Stomach (tissue), 9 donors: Measurements from ENCODE around the gene GLS. TPM values are rescaled to one million over a fixed set of nuclear protein-coding genes. Genes with fewer than 3 reads are reported as not detected.
"Not testable (repeated sequence)": the region's sequence is repeated elsewhere in the genome, so short reads cannot be mapped to it uniquely, and the experiment has no call there.

ENCODE experiments used
- DNase-seq, 2 donors: peaks; one replicate each; pipeline versions ENCODE4 v3.0.0 to v3.0.0-alpha.2; 2013 to 2019
- H3K27ac ChIP-seq, 5 donors: fragments of 200-600 bp in 4 of 5; sonication (generic) in 4 of 5; one replicate each; pipeline ENCODE4 v1.5.1; 2013 to 2019; ENCODE audit warnings: mild to moderate bottlenecking in 1 of 5, moderate library complexity in 1 of 5
- H3K27me3 ChIP-seq, 3 donors: fragments of 200-600 bp; sonication (generic); one replicate each; pipeline ENCODE4 v1.5.1; 2017 to 2019; ENCODE audit warnings: mixed run types in 1 of 3
- H3K36me3 ChIP-seq, 4 donors: fragments of 200-600 bp; sonication (generic); 1 replicate in 3 of 4; 2 replicates in 1 of 4; pipeline ENCODE4 v1.5.1; 2016 to 2019
- H3K4me1 ChIP-seq, 4 donors: fragments of 200-600 bp; sonication (generic); one replicate each; pipeline ENCODE4 v1.5.1; 2016 to 2019
- H3K4me3 ChIP-seq, 4 donors: fragments of 200-600 bp; sonication (generic) in 3 of 4; one replicate each; pipeline ENCODE4 v1.5.1; 2016 to 2019; ENCODE audit warnings: mild to moderate bottlenecking in 1 of 4
- H3K9me3 ChIP-seq, 4 donors: fragments of 200-600 bp; sonication (generic); one replicate each; pipeline ENCODE4 v1.5.1; 2016 to 2019
- EP300 ChIP-seq: sonication (generic); formaldehyde crosslinking; IDR thresholded peaks from one replicate; pipeline ENCODE4 v1.6.1; 2017; ENCODE audit warnings: antibody characterized with exemption
- POLR2A ChIP-seq, 4 donors: fragments of 450-650 bp; IDR thresholded peaks; one replicate each; pipeline ENCODE4 v1.6.1; 2016; ENCODE audit warnings: antibody characterized with exemption in 4 of 4, control low read depth in 2 of 4, mild to moderate bottlenecking in 1 of 4, moderate library complexity in 1 of 4
- POLR2AphosphoS5 ChIP-seq, 3 donors: sonication (generic); formaldehyde crosslinking; IDR thresholded peaks; one replicate each; pipeline ENCODE4 v1.6.1; 2016; ENCODE audit warnings: antibody characterized with exemption in 3 of 3
- WGBS, 5 donors: extraction: QIAGEN DNeasy Blood & Tissue Kit in 3 of 5; methylation state at CpG; one replicate each; pipeline versions ENCODE4 v1.1.5 to v1.1.7; 2013 to 2018; 5-methylcytosine and 5-hydroxymethylcytosine counted together
- intact Hi-C: fragments of 100-400 bp; cut with DNase I; formaldehyde crosslinking; loops from one replicate; pipeline ENCODE4 v1.15.1; 2023; ENCODE audit warnings: low total_unique reads
- polyA plus RNA-seq, 3 donors: library from polyadenylated mRNA; stranded (reverse); fragments of 200-250 nt; gene quantifications; one replicate each; pipeline ENCODE4 v1.2.3, GENCODE V29; 2013
- total RNA-seq, 5 donors: library from RNA; depleted of rRNA; stranded (reverse); fragments of >200 nt; gene quantifications; one replicate each; pipeline versions ENCODE4 v1.1.0 to v1.2.3, GENCODE V29; 2014 to 2016
- TF ChIP-seq, protein P1 (sequence below), 7 experiments: fragments of 450-650 bp in 4 of 7; fragments of 200-600 bp in 3 of 7; sonication (generic) in 3 of 7; IDR thresholded peaks; one replicate each; pipeline ENCODE4 v1.5.1; 2016 to 2019; ENCODE audit warnings: antibody characterized with exemption in 7 of 7, control low read depth in 2 of 7, mild to moderate bottlenecking in 1 of 7
- donor health status: healthy with polysubstance abuse.
- donor health status: Bipolar disorder and iron deficiency.
- donor health status: healthy.

GLS gene
- total and polyA plus RNA-seq, 8 donors = 9.6 to 353 (median 109) TPM

DNA sequence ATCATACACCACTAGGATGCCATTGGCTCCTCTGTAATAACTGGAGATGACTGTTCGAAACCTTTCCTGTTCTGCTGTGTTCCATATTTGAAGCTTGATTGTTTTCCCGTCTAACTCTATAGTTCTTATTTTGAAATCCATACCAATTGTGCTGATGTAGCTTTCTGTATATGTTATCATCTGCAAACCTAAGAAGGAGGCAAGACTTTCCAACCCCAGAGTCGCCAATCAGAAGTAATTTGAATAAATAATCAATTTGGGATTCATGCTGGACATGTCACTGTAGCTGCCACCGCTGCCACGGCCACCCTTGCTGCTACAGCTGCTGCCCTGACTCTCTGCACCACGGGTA lies 112.6 kb downstream of the GLS start:
- peaks cover 87 to 100% (median 100%) of the 10 kb centered on the region in 4 donors for H3K36me3 ChIP-seq
- H3K9me3 ChIP-seq = no peaks in the 10 kb centered on the region
- no peak overlapping the region for H3K27ac ChIP-seq
- DNase-seq = no peak
- no peak overlapping the region for H3K4me3 ChIP-seq
- WGBS, 5 donors = 91 to 94% (median 94%) methylated on average over 6 of the region's 6 CpGs
- no peaks in the 10 kb centered on the region for H3K27me3 ChIP-seq
- TF ChIP-seq POLR2A (IDR thresholded peaks at IDR 0.05) (no peak), POLR2AphosphoS5 (IDR thresholded peaks at IDR 0.05) (no peak), EP300 (no peak)
- TF ChIP-seq, protein P1, sequence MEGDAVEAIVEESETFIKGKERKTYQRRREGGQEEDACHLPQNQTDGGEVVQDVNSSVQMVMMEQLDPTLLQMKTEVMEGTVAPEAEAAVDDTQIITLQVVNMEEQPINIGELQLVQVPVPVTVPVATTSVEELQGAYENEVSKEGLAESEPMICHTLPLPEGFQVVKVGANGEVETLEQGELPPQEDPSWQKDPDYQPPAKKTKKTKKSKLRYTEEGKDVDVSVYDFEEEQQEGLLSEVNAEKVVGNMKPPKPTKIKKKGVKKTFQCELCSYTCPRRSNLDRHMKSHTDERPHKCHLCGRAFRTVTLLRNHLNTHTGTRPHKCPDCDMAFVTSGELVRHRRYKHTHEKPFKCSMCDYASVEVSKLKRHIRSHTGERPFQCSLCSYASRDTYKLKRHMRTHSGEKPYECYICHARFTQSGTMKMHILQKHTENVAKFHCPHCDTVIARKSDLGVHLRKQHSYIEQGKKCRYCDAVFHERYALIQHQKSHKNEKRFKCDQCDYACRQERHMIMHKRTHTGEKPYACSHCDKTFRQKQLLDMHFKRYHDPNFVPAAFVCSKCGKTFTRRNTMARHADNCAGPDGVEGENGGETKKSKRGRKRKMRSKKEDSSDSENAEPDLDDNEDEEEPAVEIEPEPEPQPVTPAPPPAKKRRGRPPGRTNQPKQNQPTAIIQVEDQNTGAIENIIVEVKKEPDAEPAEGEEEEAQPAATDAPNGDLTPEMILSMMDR (IDR thresholded peaks at IDR 0.05) = no peak
- H3K4me1 ChIP-seq = peaks cover 0 to 5% (median 0%) of the 10 kb centered on the region in 4 donors
- intact Hi-C loops = no loop called here

DNA sequence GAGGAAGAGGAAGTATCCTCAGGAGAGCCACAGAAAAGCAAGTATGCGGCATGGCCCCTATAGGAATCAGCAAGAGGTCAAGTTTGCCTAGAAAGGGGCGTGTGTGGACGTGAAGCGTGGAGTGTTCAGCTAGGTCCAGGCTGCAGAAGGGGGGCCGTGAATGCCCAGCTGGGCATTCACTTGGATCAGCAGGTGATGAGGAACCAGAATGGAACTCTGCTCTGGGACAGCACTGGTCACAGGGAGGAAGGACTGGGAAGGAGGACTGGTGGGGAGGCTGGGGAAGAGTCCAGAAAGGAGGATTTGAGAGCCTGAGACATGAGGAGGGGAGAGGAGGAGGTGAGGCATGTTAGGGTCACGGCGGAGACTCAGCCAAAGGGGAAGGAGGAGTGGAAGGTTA lies 113.5 kb downstream of the GLS start:
- no peaks in the 10 kb centered on the region for H3K9me3 ChIP-seq
- H3K36me3 ChIP-seq = peaks cover 84 to 100% (median 100%) of the 10 kb centered on the region in 4 donors
- 79 to 95% (median 93%) methylated on average over 7 of the region's 7 CpGs for WGBS, 5 donors
- intact Hi-C loops = no loop called here
- no peak for DNase-seq
- no peak overlapping the region for H3K4me3 ChIP-seq
- H3K27ac ChIP-seq = no peak overlapping the region
- H3K4me1 ChIP-seq = peaks cover 0 to 5% (median 0%) of the 10 kb centered on the region in 4 donors
- H3K27me3 ChIP-seq = no peaks in the 10 kb centered on the region
- TF ChIP-seq, protein P1 (IDR thresholded peaks at IDR 0.05) = no peak
- no peak for TF ChIP-seq POLR2AphosphoS5 (IDR thresholded peaks at IDR 0.05)
- no peak for TF ChIP-seq POLR2A (IDR thresholded peaks at IDR 0.05)
- TF ChIP-seq EP300 = no peak

DNA sequence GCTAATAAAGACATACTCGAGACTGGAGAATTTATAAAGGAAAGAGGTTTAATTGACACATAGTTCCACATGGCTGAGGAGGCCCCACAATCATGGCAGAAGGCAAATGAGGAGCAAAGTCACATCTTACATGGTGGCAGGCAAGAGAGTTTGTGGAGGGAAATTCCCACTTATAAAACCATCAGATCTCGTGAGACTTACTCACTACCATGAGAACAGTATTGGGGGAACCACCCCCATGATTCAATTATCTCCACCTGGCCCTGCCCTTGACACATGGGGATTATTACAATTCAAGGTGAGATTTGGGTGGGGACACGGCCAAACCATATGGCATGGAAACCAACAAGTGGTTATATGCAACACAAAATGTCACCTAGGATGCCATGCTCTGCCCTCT lies 114.7 kb downstream of the GLS start:
- DNase-seq, H3K27ac ChIP-seq, H3K27me3 ChIP-seq, intact Hi-C loops, H3K4me3 ChIP-seq, H3K4me1 ChIP-seq, H3K9me3 ChIP-seq: not testable (repeated sequence)
- peaks cover 79 to 100% (median 100%) of the 10 kb centered on the region in 4 donors for H3K36me3 ChIP-seq
- WGBS, 5 donors = 74 to 88% (median 86%) methylated on average over 3 of the region's 3 CpGs

DNA sequence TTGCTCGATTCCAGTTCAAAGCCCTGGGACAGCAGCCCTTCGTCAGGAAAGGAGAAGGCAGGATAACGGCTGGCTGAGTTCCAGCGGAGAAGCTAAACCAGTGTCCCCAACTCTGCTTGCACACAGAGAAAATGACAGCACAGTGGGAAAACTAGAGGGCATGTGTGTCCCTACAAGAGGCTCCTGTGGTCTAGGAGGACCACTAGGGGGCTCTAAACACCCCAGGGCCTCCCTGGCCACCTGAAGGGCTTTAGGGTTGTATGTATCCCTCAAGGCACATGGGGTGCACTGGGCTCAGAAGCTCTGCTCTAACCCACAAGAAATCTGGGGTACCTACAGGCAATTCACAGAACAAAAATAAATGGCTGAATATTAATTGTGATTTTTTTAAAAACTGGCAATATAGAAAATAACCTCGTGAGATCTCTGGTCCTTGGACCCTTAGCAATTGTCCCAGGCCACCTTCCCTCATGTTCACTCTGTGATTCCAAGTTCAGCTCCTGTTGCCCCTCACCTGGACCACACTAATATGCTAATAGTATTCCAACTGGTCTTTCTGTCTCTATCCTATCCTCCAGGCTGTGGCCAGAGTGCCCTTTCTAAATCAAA lies 115.8 kb downstream of the GLS start:
- intact Hi-C loops = no loop called here
- TF ChIP-seq POLR2A (IDR thresholded peaks at IDR 0.05) = no peak
- no peak for TF ChIP-seq EP300
- TF ChIP-seq, protein P1 (IDR thresholded peaks at IDR 0.05) = peak in 4 of 7 experiments; percentile 21 to 34 (median 27)
- no peak for TF ChIP-seq POLR2AphosphoS5 (IDR thresholded peaks at IDR 0.05)
- H3K27ac ChIP-seq = no peak overlapping the region
- H3K4me3 ChIP-seq = no peak overlapping the region
- no peaks in the 10 kb centered on the region for H3K27me3 ChIP-seq
- peak in 1 of 2 donors; percentile 66 for DNase-seq
- H3K9me3 ChIP-seq = no peaks in the 10 kb centered on the region
- H3K36me3 ChIP-seq = peaks cover 77 to 100% (median 100%) of the 10 kb centered on the region in 4 donors
- 85 to 97% (median 88%) methylated on average over 5 of the region's 5 CpGs for WGBS, 5 donors
- H3K4me1 ChIP-seq = peaks cover 0 to 5% (median 0%) of the 10 kb centered on the region in 4 donors

DNA sequence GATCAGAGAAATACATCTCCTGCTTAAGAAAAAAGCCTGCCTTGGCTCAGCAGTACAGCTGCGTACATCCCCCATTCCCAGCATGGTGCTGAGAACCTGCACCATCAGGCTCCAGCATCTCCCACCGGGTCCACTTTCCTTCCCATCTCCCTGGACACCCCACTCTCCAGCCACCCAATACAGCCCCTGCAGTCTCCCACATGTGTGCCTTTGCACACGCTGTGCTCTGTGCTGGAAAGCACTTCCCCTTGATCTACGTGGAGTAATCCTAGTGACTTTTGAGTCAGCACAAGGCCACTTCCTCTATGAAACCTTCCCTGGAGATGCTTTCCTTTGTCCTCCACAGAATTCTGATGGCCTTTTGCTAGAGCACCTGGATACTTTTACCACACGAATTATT lies 116.3 kb downstream of the GLS start:
- intact Hi-C loops = no loop called here
- WGBS, 5 donors = 81 to 85% (median 82%) methylated on average over 5 of the region's 5 CpGs
- peak overlapping the region in 1 of 5 donors; percentile 4 for H3K27ac ChIP-seq
- H3K9me3 ChIP-seq = no peaks in the 10 kb centered on the region
- TF ChIP-seq, protein P1 (IDR thresholded peaks at IDR 0.05) = no peak
- TF ChIP-seq POLR2A (IDR thresholded peaks at IDR 0.05) (no peak), POLR2AphosphoS5 (IDR thresholded peaks at IDR 0.05) (no peak), EP300 (no peak)
- peaks cover 80 to 100% (median 100%) of the 10 kb centered on the region in 4 donors for H3K36me3 ChIP-seq
- no peaks in the 10 kb centered on the region for H3K27me3 ChIP-seq
- no peak overlapping the region for H3K4me3 ChIP-seq
- H3K4me1 ChIP-seq = peaks cover 0 to 5% (median 0%) of the 10 kb centered on the region in 4 donors
- no peak for DNase-seq
